Measurements from ENCODE around the gene ZNF200. TPM values are rescaled to one million over a fixed set of nuclear protein-coding genes. Genes with fewer than 3 reads are reported as not detected.

The ZNF200 gene
- polyA plus RNA-seq, 1 donor (not counting 4 experiments of a cell fraction or from before 2014, with no cell fraction given): 4.3 TPM

DNA sequence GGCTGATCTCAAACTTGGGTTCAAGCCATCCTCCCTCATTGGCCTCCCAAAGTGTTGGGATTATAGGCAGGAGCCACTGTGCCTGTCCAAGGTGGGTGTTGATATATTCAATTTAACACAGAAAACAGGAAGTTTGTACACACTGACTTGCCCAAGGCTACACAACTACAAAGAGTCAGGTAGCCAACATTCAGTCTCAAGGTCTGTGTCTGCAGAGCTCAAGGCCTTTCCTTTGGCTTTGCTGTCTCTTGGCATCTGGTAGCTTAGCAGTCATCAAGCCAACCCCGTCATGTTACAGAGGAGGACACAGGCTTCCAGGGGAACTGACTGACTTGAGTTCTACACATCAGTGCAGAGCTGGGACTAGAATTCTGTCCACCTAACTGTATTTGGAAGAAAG is 33.3 kb upstream of the ZNF200 start:
- no peak overlapping the region for H3K9ac ChIP-seq (ENCODE audit: control insufficient read depth, extremely low read depth, insufficient read depth, low read length)
- no peak overlapping the region for H2AFZ ChIP-seq (ENCODE audit: control insufficient read depth, low read length)
- H3K4me3 ChIP-seq (ENCODE audit: control insufficient read depth in 2 of 3, extremely low read depth in 1 of 3, insufficient read depth in 2 of 3, low read depth in 1 of 3, low read length in 3 of 3): no peak overlapping the region
- no peak overlapping the region for H3K27ac ChIP-seq (ENCODE audit: control insufficient read depth, insufficient read depth, low read length)
- DNase-seq (ENCODE audit: low read depth, low spot score) (no peak), FAIRE-seq (no peak)
- TF ChIP-seq EZH2 (IDR thresholded peaks at IDR 0.05; ENCODE audit: low read length) (no peak), CTCF (optimal IDR thresholded peaks at IDR 0.05 in 1 of 3, IDR thresholded peaks at IDR 0.05 in 1 of 3, conservative IDR thresholded peaks at IDR 0.05 in 1 of 3; ENCODE audit: extremely low read depth in 1 of 3, insufficient read depth in 2 of 3, low read length in 3 of 3) (no peak)
- no peaks in the 10 kb centered on the region for H3K9me1 ChIP-seq (ENCODE audit: control insufficient read depth, extremely low read depth, insufficient read depth, low read length)
- peaks cover 4% of the 10 kb centered on the region for H3K4me1 ChIP-seq (ENCODE audit: control insufficient read depth, extremely low read depth, insufficient read depth, low read length)
- no peaks in the 10 kb centered on the region for H4K20me1 ChIP-seq (ENCODE audit: control insufficient read depth, extremely low read depth, insufficient read depth, low read length)
- H3K36me3 ChIP-seq (ENCODE audit: control insufficient read depth in 2 of 2, extremely low read depth in 1 of 2, insufficient read depth in 2 of 2, low read length in 2 of 2): no peaks in the 10 kb centered on the region
- no peaks in the 10 kb centered on the region for H3K27me3 ChIP-seq (ENCODE audit: control insufficient read depth, extremely low read depth, insufficient read depth, low read length)
- H3K9me3 ChIP-seq (ENCODE audit: control insufficient read depth, low read depth, low read length): no peaks in the 10 kb centered on the region
- no peak overlapping the region for H3K4me2 ChIP-seq (ENCODE audit: control insufficient read depth, extremely low read depth, insufficient read depth, low read depth, low read length)
- H3K79me2 ChIP-seq (ENCODE audit: control insufficient read depth, insufficient read depth, low read length): no peaks in the 10 kb centered on the region
- dilution Hi-C loops (cut with MboI; ENCODE audit: extremely low pct_ligation_motif_present, low sequenced_read_pairs): no loop called here

DNA sequence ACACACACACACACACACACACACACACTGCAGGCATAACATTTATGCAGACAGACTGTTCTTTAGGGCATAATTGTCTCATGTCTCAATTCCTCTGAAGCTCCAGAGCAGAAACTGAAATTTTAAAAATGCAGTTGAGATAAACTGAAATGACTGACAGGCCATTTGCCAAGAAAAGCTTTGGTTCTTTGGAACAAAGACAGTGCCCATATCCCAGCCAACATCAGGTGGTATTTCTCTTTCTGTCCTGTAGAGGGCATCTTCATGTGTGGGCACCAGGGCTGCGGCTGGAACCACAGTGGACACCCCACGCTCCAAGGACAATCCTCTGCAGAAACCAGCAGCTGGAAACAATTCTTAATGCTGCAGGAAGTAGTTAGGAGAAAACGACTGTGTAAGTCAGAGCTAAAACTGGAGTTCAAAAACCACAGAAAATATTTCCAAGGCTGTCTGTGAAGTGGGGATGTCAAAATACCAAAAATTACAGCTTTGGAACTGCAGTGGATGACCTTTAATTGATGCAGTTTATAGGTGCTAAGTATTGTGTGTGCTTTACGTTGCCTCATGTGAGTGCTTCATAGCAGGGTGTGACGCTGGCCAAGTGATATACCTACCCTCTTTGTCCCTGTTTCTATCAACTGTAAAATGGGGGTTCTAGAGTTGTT is 32.0 kb upstream of the ZNF200 start:
- Histone ChIP-seq H3K4me3 (ENCODE audit: control insufficient read depth in 2 of 3, extremely low read depth in 1 of 3, insufficient read depth in 2 of 3, low read depth in 1 of 3, low read length in 3 of 3) (no peak overlapping the region), H3K27me3 (ENCODE audit: control insufficient read depth, extremely low read depth, insufficient read depth, low read length) (no peaks in the 10 kb centered on the region), H3K4me2 (ENCODE audit: control insufficient read depth, extremely low read depth, insufficient read depth, low read depth, low read length) (no peak overlapping the region), H3K27ac (ENCODE audit: control insufficient read depth, insufficient read depth, low read length) (no peak overlapping the region), H3K79me2 (ENCODE audit: control insufficient read depth, insufficient read depth, low read length) (no peaks in the 10 kb centered on the region), H3K9me3 (ENCODE audit: control insufficient read depth, low read depth, low read length) (no peaks in the 10 kb centered on the region), H2AFZ (ENCODE audit: control insufficient read depth, low read length) (no peak overlapping the region), H3K36me3 (ENCODE audit: control insufficient read depth in 2 of 2, extremely low read depth in 1 of 2, insufficient read depth in 2 of 2, low read length in 2 of 2) (no peaks in the 10 kb centered on the region), H3K9me1 (ENCODE audit: control insufficient read depth, extremely low read depth, insufficient read depth, low read length) (no peaks in the 10 kb centered on the region), H4K20me1 (ENCODE audit: control insufficient read depth, extremely low read depth, insufficient read depth, low read length) (no peaks in the 10 kb centered on the region), H3K9ac (ENCODE audit: control insufficient read depth, extremely low read depth, insufficient read depth, low read length) (no peak overlapping the region), H3K4me1 (ENCODE audit: control insufficient read depth, extremely low read depth, insufficient read depth, low read length) (peaks cover 6% of the 10 kb centered on the region)
- dilution Hi-C loops (cut with MboI; ENCODE audit: extremely low pct_ligation_motif_present, low sequenced_read_pairs): no loop called here
- peak; percentile 50 to 60 (median 51) for TF ChIP-seq CTCF (optimal IDR thresholded peaks at IDR 0.05 in 1 of 3, IDR thresholded peaks at IDR 0.05 in 1 of 3, conservative IDR thresholded peaks at IDR 0.05 in 1 of 3; ENCODE audit: extremely low read depth in 1 of 3, insufficient read depth in 2 of 3, low read length in 3 of 3)
- TF ChIP-seq EZH2 (IDR thresholded peaks at IDR 0.05; ENCODE audit: low read length): no peak
- DNase-seq (ENCODE audit: low read depth, low spot score) (no peak), FAIRE-seq (no peak)
